Astrocyte (in vitro differentiated cells and primary cell): ENCODE results near the gene UQCC3. TPM values are rescaled to one million over a fixed set of nuclear protein-coding genes. Genes with fewer than 3 reads are reported as not detected.

ENCODE experiments used
- DNase-seq: peaks from one replicate; pipeline ENCODE4 v3.0.0-alpha.2; 2010; ENCODE audit warnings: low read depth
- FAIRE-seq: peaks from 2 replicates; lab custom pipeline; 2011; peaks lifted over from hg19 to GRCh38; lab: Jason Lieb, UNC
- H2AFZ ChIP-seq: 2 replicates; pipeline ENCODE4 v1.6.0; 2012; ENCODE audit warnings: low read depth, low read length, inconsistent platforms
- H3K27ac ChIP-seq: 2 replicates; pipeline ENCODE4 v1.5.1; 2011; ENCODE audit warnings: low read depth, low read length, inconsistent platforms
- H3K27me3 ChIP-seq: 2 replicates; pipeline ENCODE4 v1.6.0; 2011; ENCODE audit warnings: low read length, inconsistent platforms; ENCODE audit not compliant: insufficient read depth
- H3K36me3 ChIP-seq: 2 replicates; pipeline ENCODE4 v1.5.1; 2011; ENCODE audit warnings: low read length, inconsistent platforms; ENCODE audit not compliant: insufficient read depth
- H3K4me1 ChIP-seq: 2 replicates; pipeline ENCODE4 v1.5.1; 2011; ENCODE audit warnings: low read length, inconsistent platforms; ENCODE audit not compliant: insufficient read depth
- H3K4me2 ChIP-seq: 2 replicates; pipeline ENCODE4 v1.6.0; 2012; ENCODE audit warnings: low read length, inconsistent platforms
- H3K4me3 ChIP-seq: 2 replicates; pipeline ENCODE4 v1.5.1; 2011; ENCODE audit warnings: low read depth, mild to moderate bottlenecking, low read length, inconsistent platforms; ENCODE audit not compliant: insufficient read depth
- H3K79me2 ChIP-seq: 2 replicates; pipeline ENCODE4 v1.6.0; 2012; ENCODE audit warnings: mild to moderate bottlenecking, low read length, inconsistent platforms; ENCODE audit not compliant: insufficient read depth
- H3K9ac ChIP-seq: 2 replicates; pipeline ENCODE4 v1.6.0; 2012; ENCODE audit warnings: mild to moderate bottlenecking, low read length, inconsistent platforms
- H3K9me3 ChIP-seq: 2 replicates; pipeline ENCODE4 v1.5.1; 2012; ENCODE audit warnings: low read depth, mild to moderate bottlenecking, low read length, inconsistent platforms; ENCODE audit not compliant: insufficient read depth
- H4K20me1 ChIP-seq: 2 replicates; pipeline ENCODE4 v1.6.0; 2012; ENCODE audit warnings: low read length, inconsistent platforms; ENCODE audit not compliant: insufficient read depth
- H3K27ac Mint-ChIP-seq: one replicate; pipeline ENCODE4 v1.8.0; 2021; ENCODE audit warnings: mild to moderate bottlenecking, mixed read lengths; ENCODE audit not compliant: unreplicated experiment
- H3K27me3 Mint-ChIP-seq: one replicate; pipeline ENCODE4 v1.8.0; 2021; ENCODE audit warnings: low read depth, mixed read lengths; ENCODE audit not compliant: unreplicated experiment
- H3K36me3 Mint-ChIP-seq: one replicate; pipeline ENCODE4 v1.8.0; 2021; ENCODE audit warnings: low read depth, mixed read lengths; ENCODE audit not compliant: unreplicated experiment
- H3K4me1 Mint-ChIP-seq: one replicate; pipeline ENCODE4 v1.8.0; 2021; ENCODE audit warnings: low read depth, mixed read lengths; ENCODE audit not compliant: unreplicated experiment
- H3K4me3 Mint-ChIP-seq: one replicate; pipeline ENCODE4 v1.8.0; 2021; ENCODE audit warnings: mild to moderate bottlenecking, moderate library complexity, mixed read lengths; ENCODE audit not compliant: unreplicated experiment
- H3K9me3 Mint-ChIP-seq: one replicate; pipeline ENCODE4 v1.8.0; 2021; ENCODE audit warnings: mild to moderate bottlenecking, mixed read lengths; ENCODE audit not compliant: unreplicated experiment
- CTCF ChIP-seq: IDR thresholded peaks from 2 replicates; pipeline ENCODE4 v1.5.1; 2011; ENCODE audit warnings: low read depth, mild to moderate bottlenecking, inconsistent platforms, low read length, moderate library complexity; ENCODE audit not compliant: insufficient read depth
- EZH2 ChIP-seq: IDR thresholded peaks from 2 replicates; pipeline ENCODE4 v1.6.1; 2012; ENCODE audit warnings: mild to moderate bottlenecking, low read length, inconsistent platforms; ENCODE audit not compliant: insufficient read depth
- total RNA-seq: library from RNA; stranded (reverse); gene quantifications from 2 replicates; pipeline ENCODE4 v1.2.1, GENCODE V29; 2021

The UQCC3 gene
- total RNA-seq, 1 donor from 2014 or later, result 8.7 TPM

GRCh38 chr11:62707277-62707861, 35.9 kb downstream of the UQCC3 start, which contains the start of the genes BSCL2 and GNG3:
TSS of gene BSCL2 (minus strand) at chr11:62707424. CDS start at chr11:62707195, 229 bp downstream.
TSS of gene GNG3 (plus strand) at chr11:62707676. CDS start at chr11:62708296, 620 bp downstream.
- no peaks in the 10 kb centered on the region for H3K27me3 ChIP-seq
- H2AFZ ChIP-seq, result peak within 1 kb of the TSS; percentile 38
- Mint-ChIP-seq H3K4me3 (peak within 1 kb of the TSS; percentile 85), H3K27me3 (no peaks in the 10 kb centered on the region), H3K27ac (peak within 1 kb of the TSS; percentile 93), H3K9me3 (no peaks in the 10 kb centered on the region), H3K36me3 (peaks cover 12% of the 10 kb centered on the region), H3K4me1 (peaks cover 28% of the 10 kb centered on the region)
- TF ChIP-seq EZH2 (no peak), CTCF (no peak)
- DNase-seq (no peak), FAIRE-seq (no peak)
- H3K4me3 ChIP-seq, result peak within 1 kb of the TSS; percentile 59
- H3K27ac ChIP-seq, result peak within 1 kb of the TSS; percentile 48
- peaks cover 9% of the 10 kb centered on the region for H3K79me2 ChIP-seq
- H3K36me3 ChIP-seq, result peaks cover 21% of the 10 kb centered on the region
- peak within 1 kb of the TSS; percentile 100 for H3K4me2 ChIP-seq
- H3K9ac ChIP-seq, result peak within 1 kb of the TSS; percentile 65
- H4K20me1 ChIP-seq, result no peaks in the 10 kb centered on the region
- H3K9me3 ChIP-seq, result no peaks in the 10 kb centered on the region
- peaks cover 34% of the 10 kb centered on the region for H3K4me1 ChIP-seq

GRCh38 chr11:62708392-62708791, 36.9 kb downstream of the UQCC3 start:
- Histone ChIP-seq H4K20me1 (no peaks in the 10 kb centered on the region), H3K9me3 (no peaks in the 10 kb centered on the region), H3K27me3 (no peaks in the 10 kb centered on the region), H3K9ac (peak overlapping the region; percentile 90), H3K79me2 (peaks cover 13% of the 10 kb centered on the region), H3K27ac (no peak overlapping the region), H3K4me2 (peak overlapping the region; percentile 100), H2AFZ (no peak overlapping the region), H3K36me3 (peaks cover 30% of the 10 kb centered on the region), H3K4me3 (peak overlapping the region; percentile 69), H3K4me1 (peaks cover 34% of the 10 kb centered on the region)
- peaks cover 36% of the 10 kb centered on the region for H3K4me1 Mint-ChIP-seq
- peak overlapping the region; percentile 92 for H3K27ac Mint-ChIP-seq
- FAIRE-seq (no peak), DNase-seq (no peak)
- no peaks in the 10 kb centered on the region for H3K27me3 Mint-ChIP-seq
- TF ChIP-seq EZH2 (no peak), CTCF (no peak)
- peaks cover 10% of the 10 kb centered on the region for H3K36me3 Mint-ChIP-seq
- H3K4me3 Mint-ChIP-seq, result peak overlapping the region; percentile 81
- no peaks in the 10 kb centered on the region for H3K9me3 Mint-ChIP-seq

- H3K36me3 Mint-ChIP-seq, result peaks cover 13% of the 10 kb centered on the region
- Histone ChIP-seq H3K79me2 (peaks cover 16% of the 10 kb centered on the region), H4K20me1 (no peaks in the 10 kb centered on the region), H3K4me1 (peaks cover 34% of the 10 kb centered on the region), H3K4me3 (peak overlapping the region; percentile 69), H3K27ac (peak overlapping the region; percentile 91), H3K9me3 (no peaks in the 10 kb centered on the region), H3K36me3 (peaks cover 34% of the 10 kb centered on the region), H2AFZ (peak overlapping the region; percentile 98), H3K4me2 (peak overlapping the region; percentile 100), H3K9ac (peak overlapping the region; percentile 90), H3K27me3 (no peaks in the 10 kb centered on the region)
- FAIRE-seq (no peak), DNase-seq (no peak)
- TF ChIP-seq CTCF, result no peak
- no peak for TF ChIP-seq EZH2
- no peaks in the 10 kb centered on the region for H3K9me3 Mint-ChIP-seq
- no peaks in the 10 kb centered on the region for H3K27me3 Mint-ChIP-seq
- H3K4me1 Mint-ChIP-seq, result peaks cover 40% of the 10 kb centered on the region
- H3K27ac Mint-ChIP-seq, result peak overlapping the region; percentile 92
- H3K4me3 Mint-ChIP-seq, result peak overlapping the region; percentile 81
Observed at GRCh38 chr11:62708793-62709192, 37.3 kb downstream of the UQCC3 start.
